HG03520 (cell line): ENCODE data around the gene SNRPD2.
A peak's percentile ranks its signal among the peaks of the same experiment; 100 is the strongest.
"Not testable (repeated sequence)": the region's sequence is repeated elsewhere in the genome, so short reads cannot be mapped to it uniquely, and the experiment has no call there.

Experiments used
- ATAC-seq: cut with Tn5 transposase; IDR thresholded peaks from one replicate; pipeline ENCODE4 v1.9.1; 2021; ENCODE audit warnings: mild to moderate bottlenecking, moderate library complexity; ENCODE audit not compliant: unreplicated experiment

SNRPD2 gene

GRCh38 chr19:45691516-45692186 is at the start of gene SNRPD2:
SNRPD2 (minus strand) TSS chr19:45691953; CDS start chr19:45691888, 65 bp downstream.
- peak; percentile 45 for ATAC-seq

GRCh38 chr19:45739498-45740439 is 48.0 kb upstream of the SNRPD2 start:
- ATAC-seq: no peak

- ATAC-seq: no peak
Observed at GRCh38 chr19:45733160-45733810, 41.5 kb upstream of the SNRPD2 start, which contains the start of gene MEIOSIN. MEIOSIN (plus strand) TSS chr19:45733439; CDS start chr19:45735377, 1,938 bp downstream.

DNA sequence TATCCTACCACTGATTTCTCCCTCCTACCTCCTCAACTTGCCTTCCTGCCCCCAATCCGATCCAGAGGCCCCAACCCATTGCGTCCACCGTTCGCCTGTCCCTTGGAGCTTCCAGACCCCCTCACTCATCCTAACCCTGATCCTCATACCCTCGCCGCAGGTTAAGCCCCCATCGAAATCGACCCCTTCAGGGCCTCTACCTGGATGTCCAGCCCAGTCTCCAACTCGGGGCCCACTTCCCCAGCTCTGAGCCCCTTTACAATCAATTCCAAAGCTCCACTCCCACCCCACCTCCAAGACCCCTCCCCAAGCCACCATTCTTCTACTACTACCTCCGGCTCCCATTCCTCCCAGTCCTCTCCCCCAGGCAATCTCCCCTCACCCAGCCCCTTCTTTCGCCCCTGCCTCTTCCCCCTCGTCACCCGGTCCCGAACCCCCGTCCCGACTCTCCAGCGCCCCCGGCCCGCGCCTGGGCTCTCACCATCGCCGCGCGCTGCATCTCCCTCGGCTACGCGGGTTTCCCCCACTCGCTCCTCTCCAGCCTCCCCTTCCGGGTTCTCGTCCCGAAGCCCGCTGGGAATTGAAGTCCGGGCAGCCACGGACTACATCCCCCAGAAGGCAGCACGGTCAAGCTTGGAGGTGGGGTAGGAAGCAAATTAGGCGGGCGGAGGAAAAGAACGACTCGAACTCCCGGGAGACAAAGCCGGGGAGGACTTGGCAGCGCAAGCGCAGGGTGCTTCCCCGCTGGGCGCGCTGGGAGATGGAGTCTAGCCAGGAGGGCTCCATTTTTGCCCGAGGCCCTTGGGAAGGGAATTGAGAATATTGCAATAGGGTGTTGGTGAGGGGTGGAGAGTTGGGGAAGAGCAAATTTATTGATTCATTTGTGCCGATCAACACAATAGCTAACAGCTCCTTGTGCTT is 38.9 kb upstream of the SNRPD2 start, which contains the start of gene FBXO46:
Gene FBXO46 (minus strand): TSS at position 529 of the 921 bp plus-strand sequence. CDS start 17,401 bp downstream, outside the sequence.
- ATAC-seq: peak; percentile 85

GRCh38 chr19:45729800-45730290 is 38.1 kb upstream of the SNRPD2 start:
- ATAC-seq: no peak

- ATAC-seq: not testable (repeated sequence)
Observed at GRCh38 chr19:45728683-45729082, 36.9 kb upstream of the SNRPD2 start.

- not testable (repeated sequence) for ATAC-seq
Observed at GRCh38 chr19:45720065-45720464, 28.3 kb upstream of the SNRPD2 start.

DNA sequence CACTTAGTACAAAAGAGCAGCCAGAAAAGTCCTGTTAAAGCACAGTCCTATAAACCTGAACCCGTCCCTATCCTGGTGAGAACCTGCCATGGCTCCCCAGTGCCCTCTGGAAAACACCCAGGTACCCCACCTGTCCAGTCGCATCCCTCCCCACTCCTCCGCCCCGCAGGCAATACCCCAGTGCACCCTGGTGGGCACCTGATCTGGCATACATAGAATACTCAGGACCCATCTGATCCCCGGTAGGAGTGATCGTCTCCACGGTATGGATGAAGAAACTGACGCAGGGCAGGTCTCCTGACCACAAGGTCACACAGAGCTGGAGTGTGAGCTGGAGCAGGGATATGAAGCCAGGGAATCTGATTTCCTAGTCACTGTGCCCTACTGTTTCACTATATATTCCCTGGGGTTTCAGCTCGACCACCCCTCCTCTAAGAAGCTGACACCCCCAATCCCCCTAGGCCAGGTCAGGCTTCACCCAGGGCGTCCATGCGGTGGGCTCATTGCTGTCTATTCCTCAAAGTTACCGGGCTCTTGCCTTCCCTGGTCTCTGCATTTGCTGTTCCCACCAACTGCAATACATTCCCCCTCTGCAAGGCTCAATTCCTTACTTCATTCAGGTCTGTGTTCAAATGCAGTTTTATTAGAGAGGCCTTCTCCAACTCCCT is 26.4 kb upstream of the SNRPD2 start:
- no peak for ATAC-seq

- peak; percentile 92 for ATAC-seq
Observed at GRCh38 chr19:45717131-45717982, 25.6 kb upstream of the SNRPD2 start.

GRCh38 chr19:45716359-45717130 is 24.8 kb upstream of the SNRPD2 start:
- ATAC-seq: no peak

DNA sequence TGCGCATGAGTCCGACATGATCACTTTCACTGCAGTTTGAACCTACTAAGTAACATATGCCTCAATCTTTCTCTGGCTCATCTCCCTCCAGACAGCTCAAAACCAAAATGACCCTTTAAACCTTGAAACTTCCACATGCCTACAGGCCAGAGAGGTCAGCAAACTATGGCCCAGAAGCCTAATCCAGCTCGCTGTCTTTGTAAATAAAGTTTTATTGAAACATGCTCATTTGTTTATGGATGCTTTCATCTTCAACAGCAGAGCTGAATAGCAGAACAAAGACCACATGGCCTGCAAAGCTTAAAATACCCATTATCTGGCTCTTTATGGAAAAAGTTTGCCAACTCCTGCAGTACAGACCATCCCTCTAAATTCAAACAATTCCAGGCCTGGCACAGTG is 23.4 kb upstream of the SNRPD2 start:
- ATAC-seq: no peak

- no peak for ATAC-seq
Observed at GRCh38 chr19:45713141-45713540, 21.4 kb upstream of the SNRPD2 start.

GRCh38 chr19:45712699-45713067 is 20.9 kb upstream of the SNRPD2 start:
- ATAC-seq: no peak

DNA sequence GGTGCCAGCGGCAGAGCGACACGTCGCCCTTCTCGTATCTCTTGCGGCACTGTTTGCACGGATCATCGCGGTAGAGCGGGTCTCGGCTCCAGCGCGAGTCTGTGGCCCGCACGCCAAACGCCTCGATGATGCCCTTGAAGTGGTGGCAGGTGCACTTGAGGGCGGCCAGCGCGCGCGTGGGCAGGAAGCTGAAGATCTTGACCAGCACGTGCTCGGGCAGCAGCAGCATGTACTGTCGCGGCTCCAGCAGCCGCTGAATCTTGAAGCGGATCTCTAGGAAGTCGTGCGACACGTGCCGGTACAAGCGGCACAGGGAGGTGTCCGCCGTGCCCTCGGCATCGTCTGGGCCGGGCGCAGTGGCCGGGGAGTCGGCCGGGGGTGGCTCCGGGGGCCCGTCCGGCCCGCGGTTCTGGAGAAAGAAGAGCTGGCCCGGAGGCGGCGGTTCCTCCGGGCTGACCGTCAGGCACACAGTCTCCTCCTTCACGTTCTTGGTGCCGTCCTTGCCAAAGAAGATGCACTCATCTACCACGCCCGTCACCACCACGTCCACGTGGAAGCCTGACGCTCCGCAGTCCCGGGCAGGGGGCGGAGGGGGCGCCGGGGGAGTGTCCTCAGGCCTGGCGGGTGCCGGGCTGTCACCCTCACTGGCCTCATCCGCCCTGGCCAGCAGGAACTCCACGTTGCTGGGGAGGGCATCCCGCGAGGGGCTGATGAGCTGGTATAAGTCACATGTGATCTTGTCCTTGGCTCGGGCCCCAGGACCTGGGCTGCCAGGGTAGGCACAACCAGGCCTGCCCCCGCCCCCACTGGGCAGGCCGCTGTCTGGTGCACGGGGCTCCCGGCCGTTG is 20.3 kb upstream of the SNRPD2 start:
- ATAC-seq: no peak

- no peak for ATAC-seq
Observed at GRCh38 chr19:45710356-45711130, 18.8 kb upstream of the SNRPD2 start.
